ENCODE data around the gene RUFY1.
"Not testable (repeated sequence)": the region's sequence is repeated elsewhere in the genome, so short reads cannot be mapped to it uniquely, and the experiment has no call there.

RUFY1 gene

GRCh38 chr5:179542170-179542569 lies 8.2 kb upstream of the RUFY1 start:
- no peak for DNase-seq

- DNase-seq: not testable (repeated sequence)
Measured at GRCh38 chr5:179543275-179543674, 7.1 kb upstream of the RUFY1 start.

- no peak for DNase-seq
Measured at GRCh38 chr5:179553006-179553405, 2.7 kb downstream of the RUFY1 start.

- DNase-seq: no peak
Measured at GRCh38 chr5:179553875-179554274, 3.5 kb downstream of the RUFY1 start.

GRCh38 chr5:179554981-179555380 lies 4.6 kb downstream of the RUFY1 start:
- DNase-seq: no peak

GRCh38 chr5:179558261-179558799 lies 8.0 kb downstream of the RUFY1 start:
- DNase-seq: not testable (repeated sequence)

GRCh38 chr5:179558932-179559283 lies 8.6 kb downstream of the RUFY1 start:
- DNase-seq: no peak

- no peak for DNase-seq
Measured at GRCh38 chr5:179559284-179560252, 9.2 kb downstream of the RUFY1 start.

GRCh38 chr5:179564526-179564925 lies 14.2 kb downstream of the RUFY1 start:
- no peak for DNase-seq

GRCh38 chr5:179568721-179569120 lies 18.4 kb downstream of the RUFY1 start:
- no peak for DNase-seq

- DNase-seq: no peak
Measured at GRCh38 chr5:179572386-179572785, 22.0 kb downstream of the RUFY1 start.

GRCh38 chr5:179577286-179577960 lies 27.1 kb downstream of the RUFY1 start:
- DNase-seq: no peak

- DNase-seq: no peak
Measured at GRCh38 chr5:179585941-179586401, 35.6 kb downstream of the RUFY1 start.

- DNase-seq: no peak
Measured at GRCh38 chr5:179588166-179588565, 37.8 kb downstream of the RUFY1 start.

GRCh38 chr5:179595916-179596315 lies 45.6 kb downstream of the RUFY1 start:
- no peak for DNase-seq

- no peak for DNase-seq
Measured at GRCh38 chr5:179596421-179596820, 46.1 kb downstream of the RUFY1 start.

GRCh38 chr5:179599100-179599499 lies 48.7 kb downstream of the RUFY1 start:
- DNase-seq: no peak

- no peak for DNase-seq
Measured at GRCh38 chr5:179599566-179599965, 49.2 kb downstream of the RUFY1 start.

GRCh38 chr5:179599973-179600372 lies 49.6 kb downstream of the RUFY1 start:
- DNase-seq: no peak

- DNase-seq: no peak
Measured at GRCh38 chr5:179601871-179602625, 51.7 kb downstream of the RUFY1 start.

GRCh38 chr5:179603308-179603707 lies 53.0 kb downstream of the RUFY1 start:
- DNase-seq: no peak

GRCh38 chr5:179605026-179605833 lies 54.9 kb downstream of the RUFY1 start:
- DNase-seq: no peak

Data from GF-D8 (cell line).